PFSK-1 (cell line): ENCODE data around the gene PPP1R3E.

Experiments
- FOXP2 ChIP-seq: optimal IDR thresholded peaks from 2 replicates; pipeline ENCODE3; 2011; ENCODE audit warnings: borderline replicate concordance, control low read depth, inconsistent platforms; ENCODE audit not compliant: insufficient read depth; ENCODE audit errors: extremely low read length, extremely low read depth
- POLR2AphosphoS5 ChIP-seq: IDR thresholded peaks from 2 replicates; pipeline ENCODE4 v1.6.1; 2012; ENCODE audit warnings: low read depth, mild to moderate bottlenecking, control low read depth, low read length, moderate library complexity
- REST ChIP-seq, 2 experiments: IDR thresholded peaks; 2 replicates each; pipeline versions ENCODE4 v1.6.1 to v1.8.0; 2011 to 2012; ENCODE audit warnings: low read depth in 2 of 2, low read length in 2 of 2, control low read depth in 1 of 2, inconsistent platforms in 1 of 2, mild to moderate bottlenecking in 1 of 2, moderate library complexity in 1 of 2; ENCODE audit not compliant: insufficient read depth in 1 of 2
- SIN3A ChIP-seq: IDR thresholded peaks from 2 replicates; pipeline ENCODE4 v1.6.1; 2012; ENCODE audit warnings: mild to moderate bottlenecking, low read length, moderate library complexity, borderline replicate concordance; ENCODE audit not compliant: insufficient read depth
- TAF1 ChIP-seq: IDR thresholded peaks from 2 replicates; pipeline ENCODE4 v1.6.1; 2012; ENCODE audit warnings: low read length, control low read depth, borderline replicate concordance; ENCODE audit not compliant: insufficient read depth

The PPP1R3E gene

GRCh38 chr14:23252420-23253333 is 50.0 kb downstream of the PPP1R3E start:
- TF ChIP-seq REST (IDR thresholded peaks at IDR 0.05; ENCODE audit: insufficient read depth in 1 of 2, low read depth in 2 of 2, low read length in 2 of 2) = no peak
- TF ChIP-seq TAF1 = no peak
- no peak for TF ChIP-seq POLR2AphosphoS5
- TF ChIP-seq FOXP2 = no peak
- no peak for TF ChIP-seq SIN3A

GRCh38 chr14:23252006-23252405 is 50.7 kb downstream of the PPP1R3E start:
- no peak for TF ChIP-seq REST (IDR thresholded peaks at IDR 0.05; ENCODE audit: insufficient read depth in 1 of 2, low read depth in 2 of 2, low read length in 2 of 2)
- no peak for TF ChIP-seq TAF1
- TF ChIP-seq POLR2AphosphoS5 = no peak
- TF ChIP-seq SIN3A = no peak
- TF ChIP-seq FOXP2 = no peak

- TF ChIP-seq FOXP2 (no peak), SIN3A (no peak)
These were observed 52.8 kb downstream of the PPP1R3E start for GRCh38 chr14:23249824-23250223.

- TF ChIP-seq TAF1 (no peak), REST (IDR thresholded peaks at IDR 0.05; ENCODE audit: insufficient read depth in 1 of 2, low read depth in 2 of 2, low read length in 2 of 2) (no peak), POLR2AphosphoS5 (no peak), FOXP2 (no peak), SIN3A (no peak)
These were observed 54.1 kb downstream of the PPP1R3E start for GRCh38 chr14:23248601-23249000.
